Gastrocnemius medialis (tissue), 4 donors: ENCODE results near the gene IP6K3.

Experiments used
- POLR2A ChIP-seq, 2 donors: fragments of 450-650 bp; IDR thresholded peaks; one replicate each; pipeline ENCODE4 v1.6.1; 2017; ENCODE audit warnings: antibody characterized with exemption in 2 of 2, mild to moderate bottlenecking in 2 of 2, moderate library complexity in 2 of 2
- TF ChIP-seq, protein P1 (sequence below), 5 experiments: fragments of 450-650 bp in 3 of 5; fragments of 200-600 bp in 2 of 5; sonication (generic) in 2 of 5; IDR thresholded peaks in 4 of 5; conservative IDR thresholded peaks in 1 of 5; 1 replicate in 4 of 5; 2 replicates in 1 of 5; pipeline ENCODE4 v1.5.1; 2016 to 2019; ENCODE audit warnings: antibody characterized with exemption in 5 of 5, mild to moderate bottlenecking in 3 of 5, moderate library complexity in 3 of 5

DNA sequence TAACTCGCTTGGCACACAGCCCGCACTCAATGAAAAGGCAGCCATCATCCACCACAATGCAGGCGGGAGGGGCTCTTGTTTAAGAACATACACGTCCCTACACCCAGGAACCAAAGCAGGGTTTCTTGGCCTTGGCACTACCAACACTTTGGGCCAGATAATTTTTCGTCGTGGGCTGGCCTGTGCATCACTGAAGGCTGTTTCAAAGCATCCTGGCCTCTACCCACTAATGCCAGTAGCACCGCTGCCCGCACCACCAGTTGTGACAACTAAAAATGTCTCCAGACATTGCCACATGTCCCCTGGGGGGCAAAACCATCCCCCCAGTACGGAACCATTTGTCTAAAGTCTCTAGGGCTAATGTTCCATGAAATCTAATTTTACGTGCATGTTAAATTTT is 48.2 kb downstream of the IP6K3 start:
- TF ChIP-seq, protein P1, sequence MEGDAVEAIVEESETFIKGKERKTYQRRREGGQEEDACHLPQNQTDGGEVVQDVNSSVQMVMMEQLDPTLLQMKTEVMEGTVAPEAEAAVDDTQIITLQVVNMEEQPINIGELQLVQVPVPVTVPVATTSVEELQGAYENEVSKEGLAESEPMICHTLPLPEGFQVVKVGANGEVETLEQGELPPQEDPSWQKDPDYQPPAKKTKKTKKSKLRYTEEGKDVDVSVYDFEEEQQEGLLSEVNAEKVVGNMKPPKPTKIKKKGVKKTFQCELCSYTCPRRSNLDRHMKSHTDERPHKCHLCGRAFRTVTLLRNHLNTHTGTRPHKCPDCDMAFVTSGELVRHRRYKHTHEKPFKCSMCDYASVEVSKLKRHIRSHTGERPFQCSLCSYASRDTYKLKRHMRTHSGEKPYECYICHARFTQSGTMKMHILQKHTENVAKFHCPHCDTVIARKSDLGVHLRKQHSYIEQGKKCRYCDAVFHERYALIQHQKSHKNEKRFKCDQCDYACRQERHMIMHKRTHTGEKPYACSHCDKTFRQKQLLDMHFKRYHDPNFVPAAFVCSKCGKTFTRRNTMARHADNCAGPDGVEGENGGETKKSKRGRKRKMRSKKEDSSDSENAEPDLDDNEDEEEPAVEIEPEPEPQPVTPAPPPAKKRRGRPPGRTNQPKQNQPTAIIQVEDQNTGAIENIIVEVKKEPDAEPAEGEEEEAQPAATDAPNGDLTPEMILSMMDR (IDR thresholded peaks at IDR 0.05 in 4 of 5, conservative IDR thresholded peaks at IDR 0.05 in 1 of 5), result no peak
- no peak for TF ChIP-seq POLR2A (IDR thresholded peaks at IDR 0.05)
